HG02642 (cell line): Measurements from ENCODE around the gene CASP5.
A peak's percentile ranks its signal among the peaks of the same experiment; 100 is the strongest.
"Not testable (repeated sequence)": the region's sequence is repeated elsewhere in the genome, so short reads cannot be mapped to it uniquely, and the experiment has no call there.

Experiments used
- ATAC-seq: cut with Tn5 transposase; IDR thresholded peaks from one replicate; pipeline ENCODE4 v1.9.1; 2021; ENCODE audit warnings: mild to moderate bottlenecking; ENCODE audit not compliant: unreplicated experiment, poor library complexity

The CASP5 gene

DNA sequence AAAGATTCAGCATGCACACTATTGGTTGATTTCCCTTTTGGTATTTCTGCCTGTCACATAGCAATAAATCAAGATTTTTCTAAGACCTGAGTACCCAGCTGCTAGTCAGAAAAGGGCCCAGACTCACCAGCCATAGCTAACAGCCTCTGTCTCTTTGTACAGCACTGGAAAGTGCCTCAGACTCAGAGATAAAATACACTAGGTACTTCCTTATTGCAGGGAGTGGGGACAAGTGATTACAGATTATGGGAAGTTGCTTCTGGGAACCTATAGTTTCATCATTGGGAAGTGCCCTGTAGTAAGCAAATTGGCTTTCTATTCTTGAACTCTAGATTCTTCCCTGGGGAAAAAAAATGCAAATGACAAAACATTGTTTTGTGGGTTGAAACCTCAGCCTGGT, at the start of gene CASP5:
Gene CASP5, minus strand, starts transcription at position 166 of the 400 bp plus-strand sequence. Its CDS starts 32 bp downstream, at position 134.
- peak; percentile 59 for ATAC-seq

DNA sequence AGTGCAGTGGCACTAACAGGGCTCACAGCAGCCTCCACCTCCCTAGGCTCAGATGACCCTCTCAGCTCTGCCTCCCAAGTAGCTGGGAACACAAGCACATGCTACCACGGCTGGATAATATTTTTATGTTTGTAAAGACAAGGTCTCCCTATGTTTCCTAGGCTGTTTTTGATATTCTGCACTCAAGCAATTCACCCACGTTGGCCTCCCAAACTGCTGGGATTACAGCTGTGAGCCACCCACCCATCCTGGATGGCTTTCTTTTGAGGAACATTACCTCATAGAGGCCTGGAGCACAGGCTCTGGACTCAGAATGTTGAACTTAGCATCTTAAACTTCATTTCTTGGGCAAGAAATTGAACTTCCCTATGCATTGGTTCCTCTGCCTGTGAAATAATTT, 49.1 kb upstream of the CASP5 start:
- ATAC-seq, result not testable (repeated sequence)

GRCh38 chr11:105071089-105071732, 48.2 kb upstream of the CASP5 start:
- ATAC-seq, result no peak

DNA sequence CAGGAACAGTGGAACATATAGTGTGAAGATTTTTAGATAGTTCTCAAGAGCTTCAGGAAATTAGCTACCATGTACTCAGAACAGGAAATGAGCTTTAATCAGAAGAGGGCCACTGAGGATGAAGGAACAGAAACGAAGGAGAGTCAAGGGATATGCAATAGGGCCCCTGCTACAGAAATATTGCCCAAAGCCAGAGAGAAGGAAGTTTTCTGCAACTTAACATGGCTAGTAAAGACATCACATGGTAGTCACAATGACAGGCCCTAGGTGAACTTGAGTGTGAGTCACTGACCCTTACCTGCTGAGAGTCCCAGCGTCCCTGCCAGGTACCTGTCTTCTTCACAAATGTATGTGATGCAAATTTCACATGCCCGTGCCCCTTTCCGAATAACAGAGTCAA, 47.3 kb upstream of the CASP5 start:
- ATAC-seq, result no peak

DNA sequence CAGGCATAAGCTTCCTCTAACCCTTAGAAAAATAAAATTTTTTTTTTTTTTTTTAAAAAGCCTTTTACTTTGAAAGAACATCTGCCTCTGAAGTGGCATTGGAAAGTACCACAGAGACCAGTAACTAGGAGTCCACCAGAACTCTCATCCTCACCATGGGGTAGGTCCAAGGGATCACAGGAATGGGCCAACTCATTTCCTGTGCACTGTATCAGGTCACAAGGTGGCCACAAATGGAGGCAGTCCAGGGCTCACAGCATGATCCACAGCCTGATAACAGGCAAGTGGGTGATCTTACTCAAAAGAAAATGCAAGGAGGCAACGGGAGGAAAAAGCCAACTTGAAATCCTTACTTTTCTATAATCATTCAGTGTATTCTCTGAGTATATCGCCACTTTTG, 46.8 kb upstream of the CASP5 start:
- ATAC-seq, result not testable (repeated sequence)

- not testable (repeated sequence) for ATAC-seq
Measured at GRCh38 chr11:105063245-105063941, 40.4 kb upstream of the CASP5 start.

DNA sequence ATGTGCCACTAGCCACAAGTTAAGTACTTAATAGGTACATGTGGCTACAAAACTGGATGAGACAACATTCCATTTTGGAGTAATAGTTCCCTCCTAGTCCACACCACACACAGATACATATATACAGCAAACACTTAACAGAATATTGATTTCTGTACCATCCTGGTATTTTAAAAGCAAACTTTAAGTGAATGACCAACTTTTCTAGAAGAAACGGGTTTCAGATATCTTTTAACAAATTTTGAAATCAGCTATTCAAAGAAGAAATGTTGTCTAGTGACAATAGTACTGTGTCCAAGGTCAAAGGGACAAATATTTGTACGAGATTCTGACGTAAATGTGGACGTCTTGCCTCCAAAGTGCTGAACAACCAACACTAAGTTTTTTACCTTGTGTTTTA, 34.5 kb upstream of the CASP5 start:
- no peak for ATAC-seq

DNA sequence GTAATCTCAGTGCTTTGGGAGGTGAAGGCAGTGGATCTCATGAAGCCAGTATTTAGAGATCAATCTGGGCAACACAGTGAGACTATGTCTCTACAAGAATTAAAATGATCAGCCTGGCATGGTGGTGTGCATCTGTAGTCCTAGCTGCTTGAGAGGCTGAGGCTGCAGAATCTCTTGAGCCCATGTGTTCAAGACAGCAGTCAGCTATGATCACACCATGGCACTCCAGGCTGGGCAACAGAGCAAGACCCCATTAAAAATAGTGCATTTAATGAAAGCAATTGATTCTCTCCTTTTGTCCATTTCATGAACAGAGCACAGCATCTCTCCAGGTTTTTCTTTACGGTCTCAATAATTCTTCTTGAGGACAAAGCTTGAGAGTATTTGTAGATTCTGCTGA, 33.5 kb upstream of the CASP5 start:
- no peak for ATAC-seq

DNA sequence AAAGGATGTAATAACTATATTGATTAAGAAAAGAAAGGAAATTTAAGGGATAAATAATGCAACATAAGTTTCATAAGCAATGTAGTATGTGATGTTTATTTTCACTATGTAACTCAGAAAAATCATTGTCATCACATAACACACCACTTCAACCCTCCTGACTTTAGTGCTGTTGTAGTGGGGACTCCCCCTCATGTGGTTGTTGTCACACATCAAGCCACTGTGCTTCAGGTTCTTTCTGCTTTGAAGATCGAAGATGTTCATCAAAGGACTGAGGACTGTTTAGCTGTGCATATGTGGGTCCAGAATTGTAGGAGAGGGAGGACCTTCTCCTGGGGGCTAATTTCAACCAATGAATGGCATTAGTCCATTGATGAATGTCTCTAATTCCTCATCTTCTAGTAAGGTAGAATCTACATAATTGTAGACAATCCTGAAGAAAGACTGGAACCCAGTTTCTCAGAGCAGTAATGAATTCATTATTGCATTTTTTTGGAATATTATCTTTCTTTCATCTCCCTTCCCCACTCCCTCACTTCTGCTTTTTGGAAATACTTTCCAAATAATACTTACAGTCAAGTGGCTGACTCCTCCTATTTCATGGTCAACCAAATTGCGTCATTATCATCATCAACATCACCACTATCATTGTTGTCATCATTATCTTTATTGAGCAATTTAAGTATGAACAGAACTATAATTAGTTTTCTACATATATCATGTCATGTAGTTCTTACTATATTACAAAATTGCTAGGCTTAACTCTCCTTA, 31.9 kb upstream of the CASP5 start:
- no peak for ATAC-seq

DNA sequence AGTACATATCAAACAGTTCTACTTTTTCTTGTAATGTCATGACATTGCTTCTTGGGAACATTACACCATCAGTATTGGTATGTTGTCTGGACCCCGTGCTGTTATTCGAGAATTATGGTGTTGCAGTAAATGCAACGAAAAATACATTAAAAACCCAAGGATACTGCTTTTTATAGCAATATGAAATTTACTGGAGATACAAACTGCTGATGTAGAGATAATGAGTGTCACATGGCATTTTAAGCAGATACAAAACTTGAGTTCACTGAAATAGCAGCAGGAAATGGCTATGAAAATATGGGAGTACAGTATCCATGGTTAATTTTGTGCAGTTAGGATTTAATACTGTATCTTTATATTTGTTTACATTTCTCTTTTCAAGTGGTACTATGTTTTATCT, 29.5 kb upstream of the CASP5 start:
- ATAC-seq, result no peak

DNA sequence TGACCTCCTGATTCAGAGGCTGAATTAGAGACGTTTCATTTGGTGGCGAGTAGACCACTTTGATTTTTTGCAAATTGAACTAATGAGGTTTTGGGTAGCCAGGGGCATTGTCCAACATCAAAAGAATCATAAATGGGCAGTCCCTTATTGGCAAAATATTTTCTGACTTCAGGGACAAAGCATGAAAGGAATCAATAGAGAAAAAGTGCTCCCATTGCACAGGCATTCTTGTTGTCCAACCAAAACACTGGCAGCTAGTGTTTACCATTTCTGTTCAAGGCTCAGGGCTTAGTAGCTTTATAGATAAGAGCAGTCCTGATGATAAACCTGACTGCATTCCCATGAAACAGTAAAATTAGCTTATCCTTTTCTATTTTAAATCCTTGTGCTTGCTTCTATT, 28.6 kb upstream of the CASP5 start:
- ATAC-seq, result no peak

DNA sequence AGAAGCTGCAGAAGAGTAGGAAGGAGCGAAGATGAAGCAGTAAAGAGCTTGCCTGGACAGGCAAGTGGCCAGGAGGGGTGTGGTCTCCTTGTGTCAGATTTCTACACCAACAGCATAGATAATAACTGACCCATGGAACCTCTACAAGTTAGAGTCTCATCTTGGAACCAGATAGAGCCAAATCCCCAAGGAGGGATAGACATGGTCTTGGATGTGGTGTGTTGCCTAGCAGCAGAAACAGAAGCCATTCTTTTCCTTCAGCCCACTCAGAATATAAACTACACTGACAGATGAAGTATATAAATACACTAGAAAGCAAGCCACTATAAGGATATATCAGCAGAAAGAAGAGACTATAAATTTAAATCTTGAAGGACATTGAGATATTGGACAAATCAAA, 26.5 kb upstream of the CASP5 start:
- no peak for ATAC-seq

DNA sequence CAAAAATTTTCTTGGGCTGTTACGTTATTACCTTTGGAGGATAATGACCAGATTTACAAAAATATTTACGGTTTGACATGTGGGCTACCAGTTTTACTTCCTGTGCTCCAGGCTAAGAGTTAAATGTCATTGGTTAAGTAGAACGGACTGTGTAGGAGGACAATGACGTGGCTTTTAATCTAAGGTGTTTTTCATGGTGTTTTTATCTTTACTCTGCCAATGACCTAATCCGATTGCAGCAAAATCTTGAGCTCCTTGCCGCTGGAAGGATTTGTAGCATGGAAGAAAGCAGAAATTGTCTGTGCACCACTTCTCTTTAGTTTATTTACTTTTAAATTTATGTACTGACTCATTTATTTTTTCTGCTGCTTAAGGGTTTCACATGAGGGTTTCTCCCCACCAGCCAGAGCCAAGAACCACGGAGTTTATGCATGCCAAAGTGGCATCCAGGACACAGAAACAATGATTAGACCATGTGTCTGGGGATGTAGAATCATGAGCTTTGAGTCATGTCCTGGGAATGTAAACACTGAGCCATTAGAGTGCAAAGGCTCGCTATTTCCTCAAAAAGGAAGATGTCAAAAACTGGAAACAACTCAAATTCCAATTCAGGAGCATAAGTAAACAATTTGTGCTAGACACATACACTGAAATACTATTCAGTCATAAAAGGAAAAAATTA, 24.1 kb upstream of the CASP5 start:
- no peak for ATAC-seq

DNA sequence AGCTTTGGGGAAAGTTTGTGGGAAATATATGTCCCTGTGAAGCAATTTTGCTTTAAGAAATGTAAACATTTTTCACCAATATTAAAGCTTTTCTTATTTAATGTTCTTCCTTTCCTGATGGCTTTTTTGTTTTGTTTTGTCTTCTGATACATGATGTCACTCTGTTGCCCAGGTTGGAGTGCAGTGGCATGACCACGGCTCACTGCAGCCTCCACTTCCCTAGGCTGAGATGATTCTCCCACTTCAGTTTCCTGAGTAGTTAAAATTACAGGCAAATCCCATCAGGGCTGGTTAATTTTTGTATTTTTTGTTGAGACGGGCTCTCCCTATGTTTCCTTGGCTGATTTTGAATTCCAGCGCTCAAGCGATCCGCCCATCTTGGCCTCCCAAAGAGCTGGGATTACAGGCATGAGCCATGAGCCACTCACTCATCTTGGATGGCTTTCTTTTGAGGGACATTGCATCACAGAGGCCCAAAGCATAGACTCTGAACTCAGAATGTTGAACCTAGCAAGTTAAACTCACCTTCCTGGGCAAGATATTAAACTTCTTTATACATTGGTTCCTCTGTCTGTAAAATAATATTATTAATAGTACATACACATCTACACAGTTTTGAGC, 22.8 kb upstream of the CASP5 start:
- no peak for ATAC-seq

DNA sequence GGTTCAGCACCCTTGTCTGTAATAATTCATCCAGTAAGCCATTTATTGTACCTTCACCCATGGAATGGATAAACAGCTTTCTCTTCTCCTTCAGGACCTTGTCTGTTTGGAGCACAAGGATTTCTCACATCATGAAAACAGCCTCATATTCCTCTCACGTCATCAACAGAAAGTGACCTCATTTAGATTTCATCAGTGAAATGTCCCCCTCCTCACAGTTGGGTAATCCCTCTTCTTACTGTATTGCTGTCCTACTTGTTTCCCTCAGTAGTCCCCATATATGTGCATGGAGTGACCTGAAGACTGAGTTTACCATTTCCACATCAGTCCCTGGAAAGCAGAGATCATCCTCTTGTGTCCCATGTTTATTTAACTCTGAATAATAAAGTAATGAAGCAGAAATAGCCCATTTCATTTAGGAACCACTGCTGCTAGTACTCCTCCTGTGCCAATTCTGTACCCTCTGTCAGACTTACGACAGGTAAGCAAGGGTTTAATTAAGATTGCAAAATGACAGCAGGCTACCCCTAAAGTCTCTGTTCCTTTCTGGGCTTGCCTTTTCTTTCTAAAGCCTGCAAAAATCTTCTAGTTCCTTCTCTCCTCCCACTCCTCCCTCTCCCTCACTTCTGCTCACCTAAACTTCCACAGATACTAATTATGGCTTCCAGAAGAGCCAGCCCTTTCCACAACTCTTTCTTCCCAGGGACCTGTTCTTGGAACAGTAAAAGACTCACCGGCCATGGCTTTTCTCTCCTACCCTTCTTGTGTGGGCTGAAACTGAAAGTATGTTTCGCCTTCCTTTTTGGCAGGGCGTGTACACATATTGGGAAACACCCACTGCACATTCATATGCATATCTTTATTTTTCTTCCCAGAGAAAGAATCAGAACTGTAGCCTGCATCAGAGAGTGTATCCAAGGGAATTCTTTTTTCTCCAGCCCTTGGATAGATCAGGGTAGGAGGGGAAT, 21.9 kb upstream of the CASP5 start, which contains the start of gene CARD16:
Gene CARD16, minus strand, starts transcription at position 779 of the 968 bp plus-strand sequence. Its CDS starts 38 bp downstream, at position 741.
- ATAC-seq, result peak; percentile 99

DNA sequence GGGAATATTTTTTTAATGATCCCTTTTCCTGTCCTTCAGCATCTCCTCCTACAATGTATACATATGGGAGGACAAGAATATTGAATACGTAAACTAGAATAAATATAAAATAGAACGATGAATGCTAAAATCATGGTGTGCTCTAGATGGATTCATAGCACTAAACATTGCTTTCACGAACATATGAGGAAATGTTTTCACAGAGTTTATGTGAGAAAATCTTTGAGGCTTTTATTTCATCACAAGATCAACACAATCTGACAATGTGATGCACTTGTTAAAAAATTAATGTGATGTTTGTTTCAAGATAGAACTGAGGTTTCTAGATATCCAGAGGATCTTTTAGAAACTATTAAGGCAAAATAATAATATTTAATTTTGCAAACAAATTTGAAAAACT, 19.2 kb upstream of the CASP5 start:
- no peak for ATAC-seq

GRCh38 chr11:105040703-105041102, 17.7 kb upstream of the CASP5 start:
- ATAC-seq, result no peak

DNA sequence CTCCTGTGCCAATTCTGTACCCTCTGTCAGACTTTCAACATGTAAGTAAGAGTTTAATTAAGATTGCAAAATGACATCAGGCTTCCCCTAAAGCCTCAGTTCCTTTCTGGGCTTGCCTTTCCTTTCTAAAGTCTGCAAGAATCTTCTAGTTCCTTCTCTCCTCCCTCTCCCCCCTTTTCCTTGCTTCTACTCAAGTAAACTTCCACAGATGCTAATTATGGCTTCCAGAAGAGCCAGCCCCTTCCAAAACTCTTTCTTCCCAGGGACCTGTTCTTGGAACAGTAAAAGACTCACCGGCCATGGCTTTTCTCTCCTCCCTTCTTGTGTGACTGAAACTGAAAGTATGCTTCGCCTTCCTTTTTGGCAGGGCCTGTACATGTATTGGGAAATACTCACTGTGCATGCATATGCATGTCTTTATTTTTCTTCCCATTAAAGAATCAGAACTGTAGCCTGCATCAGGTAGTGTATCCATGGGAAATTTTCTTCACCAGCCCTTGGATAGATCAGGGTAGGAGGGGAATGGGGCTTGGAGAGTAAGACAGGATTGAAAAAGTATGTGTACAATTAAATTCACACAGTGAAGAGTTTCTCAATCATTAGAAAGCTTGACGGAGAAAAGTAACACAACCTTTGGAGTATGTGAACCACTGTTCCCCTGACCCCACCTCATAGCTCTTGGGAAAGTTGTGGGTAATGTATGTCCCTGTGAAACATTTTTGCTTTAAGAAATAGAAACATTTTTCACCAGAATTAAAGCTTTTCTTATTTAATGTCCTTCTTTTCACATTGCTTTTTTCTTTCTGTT, 12.0 kb upstream of the CASP5 start, which contains the start of gene CASP1:
Gene CASP1, minus strand, starts transcription at position 332 of the 808 bp plus-strand sequence. Its CDS starts 31 bp downstream, at position 301.
- peak; percentile 95 for ATAC-seq
